ENCODE data around the gene GAS5.
"Not testable (repeated sequence)": the region's sequence is repeated elsewhere in the genome, so short reads cannot be mapped to it uniquely, and the experiment has no call there.

GAS5 gene

GRCh38 chr1:173869021-173869359 is 1.2 kb upstream of the GAS5 start:
- DNase-seq (ENCODE audit: low read depth in 2 of 2): no peak

GRCh38 chr1:173868266-173869020 is 654 bp upstream of the GAS5 start, which contains the start of gene ZBTB37:
ZBTB37 (plus strand) TSS chr1:173868380; CDS start chr1:173870226, 1,846 bp downstream.
- peak; percentile 82 to 90 for DNase-seq (ENCODE audit: low read depth in 2 of 2)

GRCh38 chr1:173867141-173867752 is 542 bp downstream of the GAS5 start:
- DNase-seq (ENCODE audit: low read depth in 2 of 2): no peak

GRCh38 chr1:173866413-173867115 is 1.2 kb downstream of the GAS5 start:
- no peak for DNase-seq (ENCODE audit: low read depth in 2 of 2)

DNA sequence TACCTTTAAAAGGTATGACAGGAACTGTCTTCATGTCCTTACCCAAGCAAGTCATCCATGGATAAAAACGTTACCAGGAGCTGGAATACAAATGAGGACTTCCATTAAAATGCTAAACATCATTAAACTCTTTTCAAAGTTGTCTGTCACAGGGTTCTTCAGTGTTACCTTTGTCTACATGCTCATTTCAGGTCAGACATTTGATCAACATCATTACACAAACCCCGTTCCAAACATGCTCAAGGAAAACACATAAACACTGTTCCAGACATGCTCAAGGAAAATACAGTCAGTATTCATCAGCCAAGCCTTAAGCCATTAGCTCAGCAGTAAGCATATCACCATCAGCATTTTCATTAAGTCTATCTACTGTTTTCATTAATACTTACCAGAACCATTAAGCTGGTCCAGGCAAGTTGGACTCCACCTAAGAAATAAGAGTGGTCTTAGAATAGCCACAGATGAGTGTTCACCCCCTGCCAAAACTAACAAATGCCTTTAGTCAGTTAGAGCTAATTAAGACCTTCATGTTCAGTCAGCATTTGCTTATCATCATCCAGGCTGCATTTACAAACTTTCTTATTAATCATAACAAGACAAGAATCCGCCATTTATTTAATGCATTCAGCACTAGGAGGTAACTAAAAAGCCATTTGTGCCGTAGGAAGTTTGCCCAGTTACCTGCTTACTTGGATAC is 2.2 kb downstream of the GAS5 start:
- DNase-seq (ENCODE audit: low read depth in 2 of 2): no peak

DNA sequence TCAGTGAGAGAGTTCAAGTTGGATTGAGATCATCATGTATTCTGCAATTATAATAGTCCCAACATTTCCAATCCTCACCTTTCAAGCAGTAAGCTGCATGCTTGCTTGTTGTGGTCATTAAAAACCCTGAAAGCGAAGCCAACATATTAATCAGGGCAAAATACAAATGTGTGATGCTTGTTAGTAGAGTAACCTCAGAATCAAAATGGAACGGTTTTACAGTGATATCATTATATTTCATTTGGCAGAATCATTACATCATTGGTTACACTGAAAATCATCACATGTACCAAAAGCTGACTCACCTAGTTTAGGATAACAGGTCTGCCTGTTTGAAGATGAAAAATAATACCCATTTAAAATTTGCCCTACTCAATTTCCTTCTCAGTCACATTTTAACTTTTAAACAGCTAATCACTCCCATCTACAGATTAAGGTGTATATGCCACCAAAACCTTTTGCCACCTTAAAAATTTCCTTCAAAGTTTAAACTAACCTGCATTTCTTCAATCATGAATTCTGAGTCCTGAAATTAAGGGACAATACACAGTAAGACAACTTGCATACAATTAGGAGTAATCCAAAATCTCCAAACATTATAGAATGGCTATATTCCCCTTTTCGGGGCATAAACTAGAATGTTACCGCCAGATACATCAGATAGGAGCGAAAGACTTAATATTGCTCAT is 3.5 kb downstream of the GAS5 start:
- DNase-seq (ENCODE audit: low read depth in 2 of 2): no peak

- no peak for DNase-seq (ENCODE audit: low read depth in 2 of 2)
Observed at GRCh38 chr1:173863224-173864161, 4.3 kb downstream of the GAS5 start.

DNA sequence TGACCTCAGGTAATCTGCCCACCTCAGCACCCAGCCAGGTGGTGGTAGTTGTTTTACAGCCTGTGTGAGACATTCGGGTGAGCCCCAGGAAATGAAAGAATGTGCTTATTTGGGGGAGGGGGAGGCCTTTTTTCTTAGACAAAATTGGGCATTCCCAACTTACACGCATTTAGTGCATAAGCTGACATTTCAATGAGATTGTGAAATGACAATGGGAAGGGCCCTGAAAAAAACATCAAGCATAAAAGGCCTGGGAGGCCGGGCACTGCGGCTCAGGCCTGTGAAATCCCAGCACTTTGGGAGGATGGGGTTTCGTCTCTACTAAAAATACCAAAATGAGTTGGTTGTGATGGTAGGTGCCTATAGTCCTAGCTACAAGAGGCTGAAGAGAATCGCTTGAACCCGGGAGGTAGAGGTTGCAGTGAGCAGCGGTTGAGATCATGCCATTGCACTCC is 5.0 kb downstream of the GAS5 start:
- no peak for DNase-seq (ENCODE audit: low read depth in 2 of 2)

DNA sequence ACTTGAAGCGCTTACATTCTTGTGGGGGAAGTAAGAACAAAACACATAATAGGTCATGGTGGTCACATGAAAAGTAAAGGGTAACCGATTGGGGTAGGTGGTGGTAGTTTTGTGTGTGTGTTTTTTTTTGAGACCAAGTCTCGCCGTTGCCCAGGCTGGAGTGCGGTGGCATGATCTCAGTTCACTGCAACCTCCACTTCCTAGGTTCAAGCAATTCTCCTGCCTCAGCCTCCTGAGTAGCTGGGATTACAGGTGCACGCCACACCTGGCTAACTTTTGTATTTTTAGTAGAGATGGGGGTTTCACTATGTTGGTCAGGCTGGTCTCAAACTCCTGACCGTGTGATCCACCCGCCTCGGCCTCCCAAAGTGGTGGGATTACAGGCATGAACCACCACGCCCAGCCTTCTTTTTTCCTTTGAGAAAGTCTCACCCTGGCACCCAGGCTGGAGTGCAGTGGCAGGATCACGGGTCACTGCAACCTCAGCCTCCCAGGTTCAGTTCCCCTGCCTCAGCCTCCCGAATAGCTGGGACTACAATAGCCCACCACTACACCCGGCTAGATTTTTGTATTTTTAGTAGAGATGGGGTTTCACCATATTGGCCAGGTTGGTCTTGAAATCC is 5.5 kb downstream of the GAS5 start:
- not testable (repeated sequence) for DNase-seq (ENCODE audit: low read depth in 2 of 2)

- DNase-seq (ENCODE audit: low read depth in 2 of 2): no peak
Observed at GRCh38 chr1:173861731-173862145, 6.1 kb downstream of the GAS5 start.

GRCh38 chr1:173860065-173860464 is 7.7 kb downstream of the GAS5 start:
- DNase-seq (ENCODE audit: low read depth in 2 of 2): no peak

- not testable (repeated sequence) for DNase-seq (ENCODE audit: low read depth in 2 of 2)
Observed at GRCh38 chr1:173859547-173859946, 8.2 kb downstream of the GAS5 start.

DNA sequence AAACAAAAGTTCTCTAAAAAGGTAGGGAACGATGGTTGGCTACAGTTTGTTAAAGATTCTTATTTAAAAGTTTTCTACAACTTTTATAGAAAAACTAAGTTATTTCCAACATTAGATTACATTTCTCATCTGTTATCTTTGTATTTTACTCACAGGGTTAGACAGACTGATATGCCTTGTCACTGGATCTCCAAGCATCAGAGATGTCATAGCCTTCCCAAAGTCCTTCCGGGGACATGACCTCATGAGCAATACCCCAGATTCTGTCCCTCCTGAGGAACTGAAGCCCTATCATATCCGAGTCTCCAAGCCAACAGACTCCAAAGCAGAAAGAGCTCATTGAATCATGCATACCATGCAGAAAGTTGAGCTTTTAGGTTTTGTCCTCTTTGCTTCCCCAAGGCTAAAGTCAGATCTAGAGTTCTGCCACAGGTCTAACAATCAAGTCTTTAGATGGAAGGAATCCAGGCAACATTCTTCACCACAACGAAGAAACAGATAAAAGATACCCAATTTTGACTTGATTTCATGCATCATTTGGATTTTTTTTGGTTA is 10.3 kb downstream of the GAS5 start:
- no peak for DNase-seq (ENCODE audit: low read depth in 2 of 2)

DNA sequence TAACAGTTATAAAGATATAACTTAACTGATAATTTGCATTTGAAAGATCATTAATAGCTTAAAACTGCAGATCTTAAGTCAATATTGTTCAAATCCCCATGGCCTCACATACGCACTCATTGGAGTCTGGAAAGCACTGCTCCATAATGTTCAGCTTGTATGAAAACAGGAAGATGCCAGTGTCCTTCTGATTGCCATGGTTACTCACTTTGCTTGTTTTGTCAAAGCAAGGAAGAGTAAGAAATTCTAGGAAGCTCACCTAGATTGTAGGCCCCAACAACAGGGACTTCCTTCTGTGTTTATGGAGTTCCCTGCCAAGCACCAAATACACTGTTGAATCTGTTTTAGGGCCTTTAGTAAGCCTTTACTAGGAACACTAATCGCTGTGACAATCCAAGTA is 10.9 kb downstream of the GAS5 start:
- DNase-seq (ENCODE audit: low read depth in 2 of 2): no peak

GRCh38 chr1:173856014-173856413 is 11.8 kb downstream of the GAS5 start:
- DNase-seq (ENCODE audit: low read depth in 2 of 2): no peak

- DNase-seq (ENCODE audit: low read depth in 2 of 2): no peak
Observed at GRCh38 chr1:173853074-173853473, 14.7 kb downstream of the GAS5 start.

- DNase-seq (ENCODE audit: low read depth in 2 of 2): no peak
Observed at GRCh38 chr1:173852105-173852504, 15.7 kb downstream of the GAS5 start.

DNA sequence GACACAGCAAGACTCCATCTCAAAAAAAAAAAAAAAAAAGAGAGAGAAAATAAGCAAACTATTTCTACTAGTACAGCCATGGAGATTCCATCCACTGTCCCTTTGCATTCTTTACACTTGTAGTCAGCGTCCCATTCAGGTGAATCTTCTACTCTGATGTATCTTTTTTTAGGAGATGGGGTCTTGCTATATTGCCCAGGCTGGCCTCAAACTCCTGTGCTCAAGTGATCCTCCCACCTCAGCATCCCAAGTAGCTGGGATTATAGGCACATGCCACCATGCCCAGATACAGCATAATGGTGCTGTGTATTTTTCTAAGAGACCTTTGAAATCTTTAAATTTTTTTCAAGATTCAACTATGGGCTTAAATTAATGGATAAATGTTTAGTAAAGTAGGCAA is 35.0 kb downstream of the GAS5 start:
- DNase-seq (ENCODE audit: low read depth in 2 of 2): no peak

- DNase-seq (ENCODE audit: low read depth in 2 of 2): no peak
Observed at GRCh38 chr1:173827611-173828010, 40.2 kb downstream of the GAS5 start.

Measured in stimulated activated CD4-positive, alpha-beta T cell treated with anti-CD3 and anti-CD28 coated beads, Interleukin-1b, Interleukin-23, amount 100 ng/mL, for 1 hour (primary cell).